WTC11 (cell line): Measurements from ENCODE around the gene SLC8A1. TPM values are rescaled to one million over a fixed set of nuclear protein-coding genes. Genes with fewer than 3 reads are reported as not detected.

ENCODE experiments used
- ATAC-seq: fragments of 200-7000 bp; cut with Tn5 transposase; 2 replicates; pipeline ENCODE4 v1.10.0; 2021; ENCODE audit warnings: mild to moderate bottlenecking, moderate library complexity
- CTCF ChIA-PET: fragments of 300-600 bp; sonication (Branson Sonifier 250); formaldehyde crosslinking; loops from one replicate; lab custom pipeline; 2021; ENCODE audit warnings: antibody characterized with exemption; lab: Charles Lee
- POLR2A ChIA-PET: fragments of 350-600 bp; sonication (Branson Sonifier 250); formaldehyde crosslinking; loops from one replicate; lab custom pipeline; 2021; ENCODE audit warnings: antibody characterized with exemption; lab: Charles Lee
- DNase-seq: peaks from one replicate; pipeline ENCODE4 v3.0.0; 2021; ENCODE audit warnings: low spot score
- H3K27ac Mint-ChIP-seq: 2 replicates; pipeline ENCODE4 v1.8.0; 2021; ENCODE audit warnings: mixed read lengths
- H3K27me3 Mint-ChIP-seq: 2 replicates; pipeline ENCODE4 v1.8.0; 2021; ENCODE audit warnings: low read depth, mild to moderate bottlenecking, moderate library complexity, mixed read lengths
- H3K36me3 Mint-ChIP-seq: 2 replicates; pipeline ENCODE4 v1.8.0; 2021; ENCODE audit warnings: mixed read lengths
- H3K4me1 Mint-ChIP-seq: 2 replicates; pipeline ENCODE4 v1.8.0; 2022; ENCODE audit warnings: mixed read lengths
- H3K4me3 Mint-ChIP-seq: 2 replicates; pipeline ENCODE4 v1.8.0; 2021; ENCODE audit warnings: mild to moderate bottlenecking, moderate library complexity, mixed read lengths
- H3K9me3 Mint-ChIP-seq: 2 replicates; pipeline ENCODE4 v1.8.0; 2021; ENCODE audit warnings: mixed read lengths
- CBFB ChIP-seq: sonication (generic); formaldehyde crosslinking; IDR thresholded peaks from 2 replicates; pipeline ENCODE4 v1.8.1; 2022; ENCODE audit warnings: mild to moderate bottlenecking, low read depth, missing genetic modification reagents
- CREM ChIP-seq: sonication (generic); formaldehyde crosslinking; IDR thresholded peaks from 2 replicates; pipeline ENCODE4 v1.8.1; 2022; ENCODE audit warnings: mild to moderate bottlenecking, missing genetic modification reagents, moderate library complexity
- EMX1 ChIP-seq: fragments of 250-450 bp; sonication (Bioruptor Pico); IDR thresholded peaks from 2 replicates; pipeline ENCODE4 v1.8.0; 2021; ENCODE audit warnings: mild to moderate bottlenecking
- ESRRA ChIP-seq: sonication (generic); formaldehyde crosslinking; IDR thresholded peaks from 2 replicates; pipeline ENCODE4 v1.8.1; 2022; ENCODE audit warnings: mild to moderate bottlenecking, missing genetic modification reagents, borderline replicate concordance
- FOXJ3 ChIP-seq: sonication (generic); formaldehyde crosslinking; IDR thresholded peaks from 2 replicates; pipeline ENCODE4 v1.9.0; 2021; ENCODE audit warnings: missing genetic modification reagents, mild to moderate bottlenecking, borderline replicate concordance
- GRHL2 ChIP-seq: fragments of 250-450 bp; sonication (Bioruptor Pico); IDR thresholded peaks from 2 replicates; pipeline ENCODE4 v1.8.0; 2022; ENCODE audit warnings: mild to moderate bottlenecking, moderate library complexity; ENCODE audit not compliant: insufficient replicate concordance, severe bottlenecking
- HMGA2 ChIP-seq: fragments of 250-450 bp; sonication (Bioruptor Pico); IDR thresholded peaks from 2 replicates; pipeline ENCODE4 v1.4.0; 2021; ENCODE audit warnings: mild to moderate bottlenecking, moderate library complexity
- JUN ChIP-seq: sonication (generic); formaldehyde crosslinking; IDR thresholded peaks from 2 replicates; pipeline ENCODE4 v1.8.0; 2023; ENCODE audit warnings: mild to moderate bottlenecking, missing genetic modification reagents
- MYBL2 ChIP-seq: sonication (generic); formaldehyde crosslinking; IDR thresholded peaks from 2 replicates; pipeline ENCODE4 v1.8.1; 2023; ENCODE audit warnings: mild to moderate bottlenecking, moderate library complexity, missing genetic modification reagents
- NFATC4 ChIP-seq: fragments of 250-450 bp; sonication (Bioruptor Pico); IDR thresholded peaks from 2 replicates; pipeline ENCODE4 v1.9.0; 2021; ENCODE audit warnings: mild to moderate bottlenecking
- NFE2L1 ChIP-seq: sonication (generic); formaldehyde crosslinking; IDR thresholded peaks from 2 replicates; pipeline ENCODE4 v1.8.1; 2023; ENCODE audit warnings: missing genetic modification reagents
- NR2C2 ChIP-seq: sonication (generic); formaldehyde crosslinking; IDR thresholded peaks from 2 replicates; pipeline ENCODE4 v1.8.0; 2022; ENCODE audit warnings: mild to moderate bottlenecking, missing genetic modification reagents
- OVOL2 ChIP-seq: fragments of 250-450 bp; sonication (Bioruptor Pico); IDR thresholded peaks from 2 replicates; pipeline ENCODE4 v1.9.0; 2021; ENCODE audit warnings: mild to moderate bottlenecking, borderline replicate concordance
- PREB ChIP-seq: sonication (generic); formaldehyde crosslinking; IDR thresholded peaks from 2 replicates; pipeline ENCODE4 v1.8.1; 2022; ENCODE audit warnings: mild to moderate bottlenecking, missing genetic modification reagents, moderate library complexity, borderline replicate concordance
- TEAD4 ChIP-seq: sonication (generic); formaldehyde crosslinking; IDR thresholded peaks from 2 replicates; pipeline ENCODE4 v1.8.0; 2022; ENCODE audit warnings: mild to moderate bottlenecking, missing genetic modification reagents
- ZNF121 ChIP-seq: sonication (generic); formaldehyde crosslinking; IDR thresholded peaks from 2 replicates; pipeline ENCODE4 v1.8.0; 2023; ENCODE audit warnings: missing genetic modification reagents
- ZNF138 ChIP-seq: sonication (generic); formaldehyde crosslinking; conservative IDR thresholded peaks from 2 replicates; pipeline ENCODE4 v1.8.1; 2022; ENCODE audit warnings: mild to moderate bottlenecking, moderate library complexity, missing genetic modification reagents
- ZNF219 ChIP-seq: sonication (generic); formaldehyde crosslinking; IDR thresholded peaks from 2 replicates; pipeline ENCODE4 v1.8.0; 2023; ENCODE audit warnings: missing genetic modification reagents, mild to moderate bottlenecking, borderline replicate concordance
- total RNA-seq: library from RNA; stranded (reverse); gene quantifications from 3 replicates; pipeline ENCODE4 v1.2.3, GENCODE V29; 2021
- TF ChIP-seq, protein P1 (sequence below): sonication (generic); formaldehyde crosslinking; IDR thresholded peaks from 2 replicates; pipeline ENCODE4 v1.8.0; 2022; ENCODE audit warnings: mild to moderate bottlenecking, missing genetic modification reagents
- TF ChIP-seq, protein P2 (sequence below): sonication (generic); formaldehyde crosslinking; IDR thresholded peaks from 2 replicates; pipeline ENCODE4 v1.8.1; 2022; ENCODE audit warnings: low read depth, mild to moderate bottlenecking, moderate library complexity, missing genetic modification reagents, borderline replicate concordance
- TF ChIP-seq, protein P3 (sequence below): fragments of 250-450 bp; sonication (Bioruptor Pico); IDR thresholded peaks from 2 replicates; pipeline ENCODE4 v1.9.0; 2021; ENCODE audit warnings: mild to moderate bottlenecking
- TF ChIP-seq, protein P4 (sequence below): sonication (generic); formaldehyde crosslinking; IDR thresholded peaks from 2 replicates; pipeline ENCODE4 v1.8.0; 2023; ENCODE audit warnings: missing genetic modification reagents, mild to moderate bottlenecking, borderline replicate concordance

SLC8A1 gene
- total RNA-seq, 1 experiment from 2014 or later = 2.6 TPM

DNA sequence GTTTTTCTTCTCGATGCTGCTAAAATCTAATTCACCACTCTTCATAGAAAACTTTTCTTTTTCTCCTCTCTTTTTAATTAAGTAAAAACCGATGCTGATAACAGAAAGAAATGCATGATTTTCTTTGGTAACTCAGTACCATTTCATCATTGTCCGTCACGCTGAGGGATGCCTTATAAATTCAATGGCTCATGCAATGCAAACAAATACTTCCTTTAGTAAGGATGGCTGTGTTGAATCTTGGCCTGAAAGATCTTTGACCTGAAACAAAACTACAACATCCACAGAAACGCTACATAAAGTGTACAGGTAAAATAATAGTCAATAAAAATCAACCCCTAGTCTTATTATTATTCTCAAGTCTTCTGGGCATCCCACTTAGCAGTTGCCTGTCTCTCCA lies 261.4 kb downstream of the SLC8A1 start (continued):
- no peak for TF ChIP-seq PREB (CRISPR knock-in tag)
- no peak for TF ChIP-seq GRHL2 (CRISPR knock-in tag)
- TF ChIP-seq FOXJ3 (CRISPR knock-in tag) = no peak
- TF ChIP-seq, all 79 proteins: peak for 0

GRCh38 chr2:40189881-40190280 lies 262.0 kb downstream of the SLC8A1 start:
- DNase-seq (no peak), ATAC-seq (no peak)
- ChIA-PET POLR2A (no interaction called here), CTCF (no interaction called here)
- Mint-ChIP-seq H3K9me3 (peaks cover 4% of the 10 kb centered on the region; the same call in 1 of the 2 replicates), H3K4me1 (peaks cover 31% of the 10 kb centered on the region), H3K27ac (no peak overlapping the region), H3K27me3 (no peaks in the 10 kb centered on the region), H3K4me3 (no peak overlapping the region), H3K36me3 (no peaks in the 10 kb centered on the region)
- TF ChIP-seq MYBL2 (CRISPR knock-in tag) (no peak), ZNF219 (CRISPR knock-in tag) (no peak)

DNA sequence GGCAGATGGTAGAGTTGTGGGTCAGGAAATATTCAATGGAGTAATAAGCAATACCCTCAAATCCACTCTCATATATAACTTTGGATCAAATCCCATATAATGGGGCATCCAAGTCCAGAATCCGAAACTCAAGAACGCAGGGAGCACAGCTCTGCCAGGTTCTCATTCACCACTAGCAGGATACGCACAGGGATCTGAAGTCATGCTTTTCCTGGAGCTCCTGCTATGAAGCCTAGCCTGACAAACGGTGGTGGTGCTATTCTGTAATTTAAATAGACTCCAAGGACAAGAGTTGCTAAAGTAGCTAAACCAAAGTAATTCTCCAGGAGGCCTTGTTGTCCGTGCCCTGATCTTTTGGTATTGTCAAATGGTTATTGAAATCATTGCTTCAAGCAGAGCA lies 264.8 kb downstream of the SLC8A1 start:
- peaks cover 35% of the 10 kb centered on the region for H3K4me1 Mint-ChIP-seq
- DNase-seq = no peak

DNA sequence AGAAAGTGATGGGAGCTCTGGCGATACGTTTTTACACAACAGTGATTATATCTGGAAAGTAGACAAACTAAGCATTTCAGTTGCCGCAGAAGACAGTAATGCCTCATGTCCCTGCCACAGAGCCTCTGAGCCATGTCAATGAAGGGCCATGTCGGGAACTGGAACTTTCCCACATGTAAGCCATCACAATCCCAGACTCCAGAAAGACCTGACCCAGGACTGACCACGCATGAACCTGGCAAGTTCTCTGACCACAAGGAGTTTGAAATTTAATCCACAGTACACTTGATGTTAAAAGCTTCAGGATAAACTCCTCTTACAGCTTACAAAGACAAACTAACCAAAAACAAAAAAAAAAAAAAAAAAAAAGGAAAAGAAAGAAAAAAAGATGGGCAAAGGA lies 267.3 kb downstream of the SLC8A1 start:
- POLR2A ChIA-PET = interaction anchor here (0.6 kb wide), 1 partner anchor 25 kb away, joined by 4 read pairs; no protein-coding TSS in a partner anchor
- Mint-ChIP-seq H3K4me1 (peaks cover 17% of the 10 kb centered on the region), H3K36me3 (no peaks in the 10 kb centered on the region), H3K27me3 (no peaks in the 10 kb centered on the region), H3K9me3 (no peaks in the 10 kb centered on the region), H3K4me3 (no peak overlapping the region), H3K27ac (no peak overlapping the region)
- CTCF ChIA-PET = no interaction called here
- DNase-seq (no peak), ATAC-seq (no peak)
- TF ChIP-seq CBFB (CRISPR knock-in tag) (no peak), HMGA2 (CRISPR knock-in tag) (no peak), NFE2L1 (CRISPR knock-in tag) (no peak), ZNF138 (CRISPR knock-in tag) (no peak), EMX1 (CRISPR knock-in tag) (no peak), NFATC4 (CRISPR knock-in tag) (no peak), CREM (CRISPR knock-in tag) (no peak)
- TF ChIP-seq, protein P1, sequence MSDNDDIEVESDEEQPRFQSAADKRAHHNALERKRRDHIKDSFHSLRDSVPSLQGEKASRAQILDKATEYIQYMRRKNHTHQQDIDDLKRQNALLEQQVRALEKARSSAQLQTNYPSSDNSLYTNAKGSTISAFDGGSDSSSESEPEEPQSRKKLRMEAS = no peak
- TF ChIP-seq, protein P2, sequence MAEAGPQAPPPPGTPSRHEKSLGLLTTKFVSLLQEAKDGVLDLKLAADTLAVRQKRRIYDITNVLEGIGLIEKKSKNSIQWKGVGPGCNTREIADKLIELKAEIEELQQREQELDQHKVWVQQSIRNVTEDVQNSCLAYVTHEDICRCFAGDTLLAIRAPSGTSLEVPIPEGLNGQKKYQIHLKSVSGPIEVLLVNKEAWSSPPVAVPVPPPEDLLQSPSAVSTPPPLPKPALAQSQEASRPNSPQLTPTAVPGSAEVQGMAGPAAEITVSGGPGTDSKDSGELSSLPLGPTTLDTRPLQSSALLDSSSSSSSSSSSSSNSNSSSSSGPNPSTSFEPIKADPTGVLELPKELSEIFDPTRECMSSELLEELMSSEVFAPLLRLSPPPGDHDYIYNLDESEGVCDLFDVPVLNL (CRISPR knock-in tag) = no peak
- TF ChIP-seq, protein P3, sequence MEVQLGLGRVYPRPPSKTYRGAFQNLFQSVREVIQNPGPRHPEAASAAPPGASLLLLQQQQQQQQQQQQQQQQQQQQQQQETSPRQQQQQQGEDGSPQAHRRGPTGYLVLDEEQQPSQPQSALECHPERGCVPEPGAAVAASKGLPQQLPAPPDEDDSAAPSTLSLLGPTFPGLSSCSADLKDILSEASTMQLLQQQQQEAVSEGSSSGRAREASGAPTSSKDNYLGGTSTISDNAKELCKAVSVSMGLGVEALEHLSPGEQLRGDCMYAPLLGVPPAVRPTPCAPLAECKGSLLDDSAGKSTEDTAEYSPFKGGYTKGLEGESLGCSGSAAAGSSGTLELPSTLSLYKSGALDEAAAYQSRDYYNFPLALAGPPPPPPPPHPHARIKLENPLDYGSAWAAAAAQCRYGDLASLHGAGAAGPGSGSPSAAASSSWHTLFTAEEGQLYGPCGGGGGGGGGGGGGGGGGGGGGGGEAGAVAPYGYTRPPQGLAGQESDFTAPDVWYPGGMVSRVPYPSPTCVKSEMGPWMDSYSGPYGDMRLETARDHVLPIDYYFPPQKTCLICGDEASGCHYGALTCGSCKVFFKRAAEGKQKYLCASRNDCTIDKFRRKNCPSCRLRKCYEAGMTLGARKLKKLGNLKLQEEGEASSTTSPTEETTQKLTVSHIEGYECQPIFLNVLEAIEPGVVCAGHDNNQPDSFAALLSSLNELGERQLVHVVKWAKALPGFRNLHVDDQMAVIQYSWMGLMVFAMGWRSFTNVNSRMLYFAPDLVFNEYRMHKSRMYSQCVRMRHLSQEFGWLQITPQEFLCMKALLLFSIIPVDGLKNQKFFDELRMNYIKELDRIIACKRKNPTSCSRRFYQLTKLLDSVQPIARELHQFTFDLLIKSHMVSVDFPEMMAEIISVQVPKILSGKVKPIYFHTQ (CRISPR knock-in tag) = no peak

More for the DNA sequence above, 264.8 kb downstream of the SLC8A1 start:
- POLR2A ChIA-PET = no interaction called here
- peak; percentile 57; the same call in 1 of the 2 replicates for ATAC-seq
- Mint-ChIP-seq H3K9me3 (no peaks in the 10 kb centered on the region), H3K27me3 (no peaks in the 10 kb centered on the region), H3K4me3 (no peak overlapping the region), H3K27ac (no peak overlapping the region), H3K36me3 (no peaks in the 10 kb centered on the region)
- CTCF ChIA-PET = interaction anchor here (1.4 to 2.0 kb wide), 2 partner anchors 9 to 273 kb away, joined by 4 to 5 read pairs; no protein-coding TSS in a partner anchor
- no peak for TF ChIP-seq TEAD4
- TF ChIP-seq OVOL2 = no peak
- no peak for TF ChIP-seq NFE2L1 (CRISPR knock-in tag)
- TF ChIP-seq ZNF121 (CRISPR knock-in tag) = no peak
- TF ChIP-seq, protein P4, sequence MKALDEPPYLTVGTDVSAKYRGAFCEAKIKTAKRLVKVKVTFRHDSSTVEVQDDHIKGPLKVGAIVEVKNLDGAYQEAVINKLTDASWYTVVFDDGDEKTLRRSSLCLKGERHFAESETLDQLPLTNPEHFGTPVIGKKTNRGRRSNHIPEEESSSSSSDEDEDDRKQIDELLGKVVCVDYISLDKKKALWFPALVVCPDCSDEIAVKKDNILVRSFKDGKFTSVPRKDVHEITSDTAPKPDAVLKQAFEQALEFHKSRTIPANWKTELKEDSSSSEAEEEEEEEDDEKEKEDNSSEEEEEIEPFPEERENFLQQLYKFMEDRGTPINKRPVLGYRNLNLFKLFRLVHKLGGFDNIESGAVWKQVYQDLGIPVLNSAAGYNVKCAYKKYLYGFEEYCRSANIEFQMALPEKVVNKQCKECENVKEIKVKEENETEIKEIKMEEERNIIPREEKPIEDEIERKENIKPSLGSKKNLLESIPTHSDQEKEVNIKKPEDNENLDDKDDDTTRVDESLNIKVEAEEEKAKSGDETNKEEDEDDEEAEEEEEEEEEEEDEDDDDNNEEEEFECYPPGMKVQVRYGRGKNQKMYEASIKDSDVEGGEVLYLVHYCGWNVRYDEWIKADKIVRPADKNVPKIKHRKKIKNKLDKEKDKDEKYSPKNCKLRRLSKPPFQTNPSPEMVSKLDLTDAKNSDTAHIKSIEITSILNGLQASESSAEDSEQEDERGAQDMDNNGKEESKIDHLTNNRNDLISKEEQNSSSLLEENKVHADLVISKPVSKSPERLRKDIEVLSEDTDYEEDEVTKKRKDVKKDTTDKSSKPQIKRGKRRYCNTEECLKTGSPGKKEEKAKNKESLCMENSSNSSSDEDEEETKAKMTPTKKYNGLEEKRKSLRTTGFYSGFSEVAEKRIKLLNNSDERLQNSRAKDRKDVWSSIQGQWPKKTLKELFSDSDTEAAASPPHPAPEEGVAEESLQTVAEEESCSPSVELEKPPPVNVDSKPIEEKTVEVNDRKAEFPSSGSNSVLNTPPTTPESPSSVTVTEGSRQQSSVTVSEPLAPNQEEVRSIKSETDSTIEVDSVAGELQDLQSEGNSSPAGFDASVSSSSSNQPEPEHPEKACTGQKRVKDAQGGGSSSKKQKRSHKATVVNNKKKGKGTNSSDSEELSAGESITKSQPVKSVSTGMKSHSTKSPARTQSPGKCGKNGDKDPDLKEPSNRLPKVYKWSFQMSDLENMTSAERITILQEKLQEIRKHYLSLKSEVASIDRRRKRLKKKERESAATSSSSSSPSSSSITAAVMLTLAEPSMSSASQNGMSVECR = no peak
- no peak for TF ChIP-seq JUN
- no peak for TF ChIP-seq NR2C2
- no peak for TF ChIP-seq ESRRA (CRISPR knock-in tag)
